Measurements from ENCODE around the gene COG5. TPM values are rescaled to one million over a fixed set of nuclear protein-coding genes. Genes with fewer than 3 reads are reported as not detected.
A peak's percentile ranks its signal among the peaks of the same experiment; 100 is the strongest.

Gene COG5
- total RNA-seq, 6 experiments from 2014 or later, result 13.9 to 21.3 (median 15.5) TPM

- ATAC-seq (no peak), DNase-seq (no peak)
- H3K36me3 ChIP-seq, result peaks cover 0 to 62% (median 26%) of the 10 kb centered on the region in 4 donors
- H3K9me3 ChIP-seq, result no peaks in the 10 kb centered on the region
- no peak overlapping the region for H3K4me3 ChIP-seq
- no peaks in the 10 kb centered on the region for H3K4me1 ChIP-seq
- WGBS (ENCODE audit: insufficient coverage, low coverage, low lambda C conversion rate, missing lambda C conversion rate), result 92% methylated on average over 5 of the region's 7 CpGs
- H3K27ac ChIP-seq, result no peak overlapping the region
- TF ChIP-seq POLR2A (IDR thresholded peaks at IDR 0.05), result no peak
- no peak for TF ChIP-seq CTCF (IDR thresholded peaks at IDR 0.05)
- H3K27me3 ChIP-seq, result no peaks in the 10 kb centered on the region
- intact Hi-C loops (cut with DNase I), result no loop called here
Measured at GRCh38 chr7:107203607-107204006, 360.1 kb downstream of the COG5 start.

DNA sequence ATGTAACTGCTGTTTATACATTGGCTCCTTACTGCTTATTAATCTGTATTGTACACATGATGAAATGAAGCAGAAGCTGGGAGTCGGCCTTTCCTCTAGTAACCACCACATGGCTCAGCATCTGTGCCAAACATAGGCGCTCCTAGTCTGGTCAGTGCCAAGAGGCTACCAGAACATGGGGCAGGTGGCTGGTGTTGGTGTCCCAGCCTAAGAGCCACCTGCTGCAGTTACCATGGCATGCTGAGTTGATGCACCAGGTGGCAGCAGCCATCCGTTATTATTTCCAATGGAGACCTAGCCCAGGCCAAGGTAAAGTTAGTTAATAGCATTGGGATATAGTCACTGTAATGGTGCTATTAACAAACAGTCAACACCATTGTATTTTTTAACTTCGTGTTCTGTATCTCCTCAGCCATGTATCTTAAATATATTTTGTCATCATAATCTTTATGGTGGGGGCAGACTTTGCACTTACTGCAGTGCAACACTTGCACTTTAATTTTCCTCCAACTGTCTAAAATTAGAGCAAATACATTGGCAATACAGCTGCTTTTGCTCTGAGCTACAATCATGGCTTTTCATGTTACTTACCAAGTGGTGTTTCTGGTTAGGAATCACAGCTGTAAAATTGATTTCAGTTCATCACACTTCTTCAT lies 361.8 kb downstream of the COG5 start:
- H3K9me3 ChIP-seq, result no peaks in the 10 kb centered on the region
- intact Hi-C loops (cut with DNase I), result no loop called here
- H3K27me3 ChIP-seq, result no peaks in the 10 kb centered on the region
- DNase-seq (peak in 1 of 3 donors; percentile 34), ATAC-seq (peak; percentile 82 to 87 (median 83))
- TF ChIP-seq POLR2A (IDR thresholded peaks at IDR 0.05) (no peak), CTCF (IDR thresholded peaks at IDR 0.05) (peak; percentile 40 to 50 (median 41))
- H3K36me3 ChIP-seq, result peaks cover 0 to 74% (median 25%) of the 10 kb centered on the region in 4 donors
- WGBS (ENCODE audit: insufficient coverage, low coverage, low lambda C conversion rate, missing lambda C conversion rate), result 55% methylated on average over 4 of the region's 4 CpGs
- H3K27ac ChIP-seq, result no peak overlapping the region
- no peak overlapping the region for H3K4me3 ChIP-seq
- no peaks in the 10 kb centered on the region for H3K4me1 ChIP-seq

- DNase-seq (no peak), ATAC-seq (no peak)
- Histone ChIP-seq H3K36me3 (peaks cover 0 to 71% (median 27%) of the 10 kb centered on the region in 4 donors), H3K27ac (no peak overlapping the region), H3K4me3 (no peak overlapping the region), H3K9me3 (no peaks in the 10 kb centered on the region), H3K27me3 (no peaks in the 10 kb centered on the region), H3K4me1 (peaks cover 0 to 4% (median 0%) of the 10 kb centered on the region in 4 donors)
- no peak for TF ChIP-seq POLR2A (IDR thresholded peaks at IDR 0.05)
- no peak for TF ChIP-seq CTCF (IDR thresholded peaks at IDR 0.05)
- 97% methylated on average over 9 of the region's 10 CpGs for WGBS (ENCODE audit: insufficient coverage, low coverage, low lambda C conversion rate, missing lambda C conversion rate)
- intact Hi-C loops (cut with DNase I), result no loop called here
Measured at GRCh38 chr7:107196834-107197610, 366.7 kb downstream of the COG5 start.

GRCh38 chr7:107194052-107194451 lies 369.7 kb downstream of the COG5 start:
- H3K4me3 ChIP-seq, result no peak overlapping the region
- no peaks in the 10 kb centered on the region for H3K9me3 ChIP-seq
- ATAC-seq, result no peak
- intact Hi-C loops (cut with DNase I), result no loop called here
- no peaks in the 10 kb centered on the region for H3K27me3 ChIP-seq
- no peak for DNase-seq
- peaks cover 0 to 4% (median 0%) of the 10 kb centered on the region in 4 donors for H3K4me1 ChIP-seq
- peaks cover 0 to 71% (median 24%) of the 10 kb centered on the region in 4 donors for H3K36me3 ChIP-seq
- no peak overlapping the region for H3K27ac ChIP-seq
- WGBS (ENCODE audit: insufficient coverage, low coverage, low lambda C conversion rate, missing lambda C conversion rate), result 77% methylated on average over 1 of the region's 1 CpG
- no peak for TF ChIP-seq POLR2A (IDR thresholded peaks at IDR 0.05)
- TF ChIP-seq CTCF (IDR thresholded peaks at IDR 0.05), result peak in 1 of 4 donors; percentile 7

All from right lobe of liver (tissue), 6 donors.